ENCODE results near the gene SPCS1.

DNA sequence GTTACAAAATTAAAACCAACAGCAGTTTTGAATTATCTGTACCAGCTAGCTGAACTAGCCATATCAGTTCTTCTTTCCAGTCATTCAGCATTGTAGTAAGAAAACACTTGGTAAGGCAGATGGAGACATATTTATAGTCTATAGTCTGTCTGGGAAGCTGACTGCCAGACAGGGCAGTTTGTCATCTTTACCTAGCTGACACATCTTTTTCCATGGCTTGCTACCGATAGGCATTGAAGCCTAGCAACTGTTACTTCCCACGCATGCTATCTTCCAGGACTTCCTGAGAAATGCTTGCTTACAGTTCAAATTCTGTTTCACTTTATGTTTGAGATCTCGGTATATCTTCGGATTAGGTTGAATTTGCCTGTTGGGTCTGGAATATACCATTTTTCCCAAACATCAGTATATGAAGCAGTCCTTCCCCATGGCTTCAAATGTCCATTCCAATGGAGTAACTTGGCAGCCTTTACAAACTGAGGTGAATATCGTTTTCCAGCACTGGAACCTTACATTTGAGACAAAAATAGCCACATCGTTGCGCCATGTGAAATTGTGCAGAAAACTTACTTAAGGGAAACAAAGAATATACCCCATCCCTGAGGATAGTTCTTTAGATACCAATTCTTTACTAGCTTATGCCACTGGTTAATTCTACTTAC, 11.2 kb upstream of the SPCS1 start:
- no peak for TF ChIP-seq CTCF (IDR thresholded peaks at IDR 0.05)
- no peak for TF ChIP-seq POLR2AphosphoS5 (IDR thresholded peaks at IDR 0.05; ENCODE audit: insufficient read depth in 1 of 2, low read depth in 1 of 2)
- no peak for TF ChIP-seq POLR2A (IDR thresholded peaks at IDR 0.05)
